AG04450 (cell line): ENCODE data around the gene COQ3. TPM values are rescaled to one million over a fixed set of nuclear protein-coding genes. Genes with fewer than 3 reads are reported as not detected.

Experiments used
- CTCF ChIA-PET: fragments of 300-600, 350-600 bp; formaldehyde crosslinking; extraction: SDS; loops from one replicate; lab custom pipeline; 2022; ENCODE audit warnings: antibody characterized with exemption, inconsistent platforms; lab: Charles Lee
- POLR2A ChIA-PET: fragments of 350-600 bp; formaldehyde crosslinking; extraction: SDS; loops from one replicate; lab custom pipeline; 2021; ENCODE audit warnings: antibody characterized with exemption, inconsistent platforms; lab: Yijun Ruan, JAX
- DNase-seq: peaks from one replicate; pipeline ENCODE4 v3.0.0-alpha.2; 2011; ENCODE audit warnings: low read depth, low spot score
- H3K27ac ChIP-seq: one replicate; pipeline ENCODE4 v1.5.1; 2012; ENCODE audit warnings: low read depth, low read length, control low read depth
- H3K27me3 ChIP-seq: one replicate; pipeline ENCODE4 v1.6.0; 2012; ENCODE audit warnings: low read length; ENCODE audit not compliant: control insufficient read depth, insufficient read depth
- H3K4me3 ChIP-seq: 2 replicates; pipeline ENCODE4 v1.5.1; 2011; ENCODE audit warnings: mild to moderate bottlenecking, low read depth, low read length, control low read depth
- H3K9me3 ChIP-seq: 2 replicates; pipeline ENCODE4 v1.5.1; 2012; ENCODE audit warnings: low read length; ENCODE audit not compliant: control insufficient read depth, insufficient read depth
- polyA plus RNA-seq: library from polyadenylated mRNA; depleted of rRNA; stranded (reverse); fragments of >200 nt; gene quantifications from 2 replicates; pipeline ENCODE4 v1.2.3, GENCODE V29; 2011
- TF ChIP-seq, protein P1 (sequence below): IDR thresholded peaks from 2 replicates; pipeline ENCODE4 v1.5.1; 2011; ENCODE audit warnings: low read depth, low read length, control low read depth, inconsistent platforms

The COQ3 gene
- polyA plus RNA-seq, 1 experiment: 11.0 TPM

DNA sequence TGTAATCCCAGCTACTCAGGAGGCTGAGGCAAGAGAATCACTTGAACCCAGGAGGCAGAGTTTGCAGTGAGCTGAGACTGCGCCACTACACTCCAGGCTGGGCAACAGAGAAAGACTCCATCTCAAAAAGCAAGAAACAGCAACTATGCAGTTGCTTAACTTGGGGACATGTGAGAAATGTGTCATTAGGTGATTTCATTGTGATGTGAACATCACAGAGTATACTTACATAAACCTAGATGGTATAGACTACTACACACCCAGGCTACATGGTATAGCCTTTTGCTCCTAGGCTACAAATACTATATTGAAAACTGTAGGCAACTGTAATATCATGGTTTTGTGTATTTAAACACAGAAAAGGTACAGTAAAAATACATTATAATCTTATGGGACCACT is 3.3 kb upstream of the COQ3 start:
- no peak for DNase-seq
- Histone ChIP-seq H3K9me3 (no peaks in the 10 kb centered on the region), H3K4me3 (no peak overlapping the region), H3K27me3 (no peaks in the 10 kb centered on the region), H3K27ac (no peak overlapping the region)
- POLR2A ChIA-PET: interaction anchor here (0.7 kb wide), 1 partner anchor 29 kb away, joined by 4 read pairs; no protein-coding TSS in a partner anchor
- CTCF ChIA-PET: interaction anchor here (1.5 kb wide), 1 partner anchor 67 kb away, joined by 6 read pairs; no protein-coding TSS in a partner anchor
- TF ChIP-seq, protein P1, sequence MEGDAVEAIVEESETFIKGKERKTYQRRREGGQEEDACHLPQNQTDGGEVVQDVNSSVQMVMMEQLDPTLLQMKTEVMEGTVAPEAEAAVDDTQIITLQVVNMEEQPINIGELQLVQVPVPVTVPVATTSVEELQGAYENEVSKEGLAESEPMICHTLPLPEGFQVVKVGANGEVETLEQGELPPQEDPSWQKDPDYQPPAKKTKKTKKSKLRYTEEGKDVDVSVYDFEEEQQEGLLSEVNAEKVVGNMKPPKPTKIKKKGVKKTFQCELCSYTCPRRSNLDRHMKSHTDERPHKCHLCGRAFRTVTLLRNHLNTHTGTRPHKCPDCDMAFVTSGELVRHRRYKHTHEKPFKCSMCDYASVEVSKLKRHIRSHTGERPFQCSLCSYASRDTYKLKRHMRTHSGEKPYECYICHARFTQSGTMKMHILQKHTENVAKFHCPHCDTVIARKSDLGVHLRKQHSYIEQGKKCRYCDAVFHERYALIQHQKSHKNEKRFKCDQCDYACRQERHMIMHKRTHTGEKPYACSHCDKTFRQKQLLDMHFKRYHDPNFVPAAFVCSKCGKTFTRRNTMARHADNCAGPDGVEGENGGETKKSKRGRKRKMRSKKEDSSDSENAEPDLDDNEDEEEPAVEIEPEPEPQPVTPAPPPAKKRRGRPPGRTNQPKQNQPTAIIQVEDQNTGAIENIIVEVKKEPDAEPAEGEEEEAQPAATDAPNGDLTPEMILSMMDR: no peak

GRCh38 chr6:99393366-99393697 is 663 bp downstream of the COQ3 start:
- Histone ChIP-seq H3K9me3 (no peaks in the 10 kb centered on the region), H3K27ac (peak overlapping the region; percentile 82), H3K4me3 (peak overlapping the region; percentile 85), H3K27me3 (no peaks in the 10 kb centered on the region)
- no peak for DNase-seq
- ChIA-PET CTCF (interaction anchor here (0.7 to 2.0 kb wide), 8 partner anchors 8 to 63 kb away, joined by 3 to 30 read pairs (median 6); no protein-coding TSS in a partner anchor), POLR2A (interaction anchor here (0.6 to 1.6 kb wide), 18 partner anchors 8 to 562 kb away, joined by 3 to 28 read pairs (median 4); partner anchors contain the start of genes CCNC, FAXC and PNISR)
- TF ChIP-seq, protein P1: no peak

DNA sequence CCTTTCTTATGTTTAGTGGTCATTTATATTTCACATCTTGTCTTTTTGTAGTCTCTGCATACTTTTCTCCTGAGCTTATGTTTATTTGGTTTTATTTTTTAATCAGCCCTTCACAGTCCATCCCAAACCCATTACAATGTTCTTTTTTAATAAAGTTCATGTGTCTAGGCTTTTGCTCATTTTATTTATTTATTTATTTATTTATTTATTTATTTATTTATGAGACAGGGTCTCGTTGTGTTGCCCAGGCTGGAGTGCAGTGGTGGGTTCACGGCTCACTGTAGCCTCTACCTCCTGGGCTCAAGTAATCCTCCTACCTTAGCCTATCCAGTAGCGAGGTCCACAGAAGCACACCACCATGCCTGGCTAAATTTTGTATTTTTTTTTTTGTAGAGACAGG is 3.1 kb downstream of the COQ3 start:
- CTCF ChIA-PET: no interaction called here
- Histone ChIP-seq H3K4me3 (no peak overlapping the region), H3K27me3 (no peaks in the 10 kb centered on the region), H3K27ac (no peak overlapping the region), H3K9me3 (no peaks in the 10 kb centered on the region)
- DNase-seq: no peak
- TF ChIP-seq, protein P1: no peak
- POLR2A ChIA-PET: no interaction called here

DNA sequence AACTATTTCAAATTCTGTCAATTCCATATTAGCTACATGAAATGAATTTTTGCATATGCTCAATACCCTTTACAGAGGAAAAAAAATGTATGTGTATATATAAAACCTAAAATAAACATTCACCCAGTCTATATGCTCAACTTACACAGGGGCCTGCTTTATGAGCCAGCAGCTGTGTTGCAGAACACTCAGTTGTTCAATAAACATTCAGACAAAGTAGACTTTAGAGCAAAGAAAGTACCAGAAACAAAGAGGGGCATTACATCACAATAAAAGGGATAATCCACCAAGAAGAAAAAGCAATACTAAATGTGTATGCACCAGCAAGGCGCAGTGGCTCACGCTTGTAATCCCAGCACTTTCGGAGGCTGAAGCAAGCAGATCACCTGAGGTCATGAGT is 9.5 kb downstream of the COQ3 start:
- POLR2A ChIA-PET: interaction anchor here (0.6 to 0.9 kb wide), 2 partner anchors 9 to 160 kb away, joined by 3 to 8 read pairs; partner anchors contain the start of gene COQ3
- Histone ChIP-seq H3K9me3 (no peaks in the 10 kb centered on the region), H3K27me3 (no peaks in the 10 kb centered on the region), H3K27ac (no peak overlapping the region), H3K4me3 (no peak overlapping the region)
- peak; percentile 20 for DNase-seq
- CTCF ChIA-PET: interaction anchor here (1.7 to 1.8 kb wide), 2 partner anchors 9 to 54 kb away, joined by 5 to 12 read pairs; partner anchors contain the start of gene COQ3
- TF ChIP-seq, protein P1: no peak

DNA sequence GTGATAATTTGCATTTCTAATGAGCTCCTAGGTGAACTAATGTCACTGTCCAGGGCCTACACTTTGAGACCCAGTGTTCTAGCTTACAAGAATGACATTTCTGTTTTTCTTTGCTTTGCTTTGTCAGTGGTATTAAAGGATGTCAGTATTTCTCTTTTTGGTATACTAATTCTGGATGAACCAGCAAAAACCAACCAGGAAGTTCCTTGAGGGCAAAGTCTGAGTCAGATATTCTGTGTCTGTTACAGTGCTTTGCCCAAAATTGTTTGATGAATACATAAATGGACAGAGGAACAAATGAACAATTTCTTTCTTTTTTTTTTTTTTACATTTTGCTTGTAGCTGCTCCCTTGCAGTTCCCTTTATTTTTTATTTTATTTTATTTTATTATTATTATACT is 15.4 kb downstream of the COQ3 start:
- H3K4me3 ChIP-seq: no peak overlapping the region
- H3K9me3 ChIP-seq: no peaks in the 10 kb centered on the region
- no peaks in the 10 kb centered on the region for H3K27me3 ChIP-seq
- DNase-seq: no peak
- H3K27ac ChIP-seq: no peak overlapping the region
- CTCF ChIA-PET: interaction anchor here (1.8 kb wide), 1 partner anchor 48 kb away, joined by 7 read pairs; no protein-coding TSS in a partner anchor
- POLR2A ChIA-PET: no interaction called here
- TF ChIP-seq, protein P1: no peak
